Activated CD4-positive, alpha-beta T cell treated with anti-CD3 and anti-CD28 coated beads, Interleukin-2, amount 50 U/mL, for 4 hours (primary cell): Measurements from ENCODE around the gene KCNN2.

Source experiments
- DNase-seq, 2 experiments: peaks; one replicate each; pipeline ENCODE4 v3.0.0-alpha.2; 2020

The KCNN2 gene

DNA sequence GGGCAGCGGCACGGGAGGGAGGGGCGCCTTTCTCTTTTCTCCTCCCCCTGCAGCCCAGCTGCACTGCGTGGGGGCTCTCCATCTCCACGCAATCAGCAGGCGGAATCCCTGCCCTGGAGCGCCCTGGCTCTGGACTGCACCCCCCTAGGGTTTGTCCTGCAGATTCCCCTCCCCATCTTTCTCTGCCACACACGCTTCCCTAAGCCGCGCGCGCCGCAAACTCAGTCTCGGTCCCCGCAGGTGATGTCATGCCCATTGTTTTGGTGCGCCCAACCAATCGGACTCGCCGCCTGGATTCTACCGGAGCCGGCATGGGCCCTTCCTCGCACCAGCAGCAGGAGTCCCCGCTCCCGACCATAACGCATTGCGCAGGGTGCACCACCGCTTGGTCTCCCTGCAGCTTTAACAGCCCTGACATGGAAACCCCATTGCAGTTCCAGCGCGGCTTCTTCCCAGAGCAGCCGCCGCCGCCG lies at the start of gene KCNN2:
TSS of gene KCNN2 (plus strand) at position 347 of the 473 bp plus-strand sequence. CDS start at position 417, 70 bp downstream.
- DNase-seq = no peak

DNA sequence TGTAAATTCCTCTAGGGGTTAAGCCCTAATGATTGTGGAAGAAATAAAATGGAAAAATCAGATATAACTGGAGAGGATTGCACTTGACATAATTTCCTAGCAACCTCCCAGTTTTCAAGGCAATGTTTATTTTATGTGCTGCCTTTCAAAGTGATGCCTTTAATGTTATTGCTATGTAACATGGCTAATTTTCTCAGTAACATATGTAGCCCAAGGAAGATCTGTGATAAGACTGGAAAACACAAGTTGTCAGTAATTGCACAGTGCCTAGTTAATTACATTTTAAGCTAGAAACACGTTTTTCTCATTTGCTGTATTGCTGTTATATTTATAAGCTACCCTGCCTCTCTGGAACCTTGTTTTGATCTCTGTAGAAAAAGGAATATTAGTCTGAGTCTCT lies 49.2 kb upstream of the KCNN2 start:
- DNase-seq = no peak

GRCh38 chr5:114314061-114314460 lies 47.8 kb upstream of the KCNN2 start:
- DNase-seq = no peak

DNA sequence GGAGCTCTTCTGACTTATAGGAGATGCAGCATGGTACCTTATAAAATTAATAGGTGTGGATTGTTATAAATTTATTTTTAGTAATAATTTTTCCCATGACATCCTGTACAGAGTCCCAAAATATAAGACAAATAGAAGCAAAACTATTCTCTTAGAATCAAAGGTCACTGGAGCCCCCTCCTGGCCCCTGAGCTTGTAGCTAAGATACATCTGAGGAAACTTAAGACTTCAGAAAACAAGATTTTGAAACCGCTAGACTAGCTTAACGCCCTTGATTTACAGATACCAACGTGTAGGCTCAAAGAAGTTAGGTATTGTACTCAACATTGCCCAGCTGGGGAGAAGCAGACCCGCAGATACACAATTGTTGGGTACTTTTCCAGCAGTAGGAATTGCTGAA lies 45.7 kb upstream of the KCNN2 start:
- DNase-seq = no peak

GRCh38 chr5:114317751-114318150 lies 44.1 kb upstream of the KCNN2 start:
- DNase-seq = no peak

DNA sequence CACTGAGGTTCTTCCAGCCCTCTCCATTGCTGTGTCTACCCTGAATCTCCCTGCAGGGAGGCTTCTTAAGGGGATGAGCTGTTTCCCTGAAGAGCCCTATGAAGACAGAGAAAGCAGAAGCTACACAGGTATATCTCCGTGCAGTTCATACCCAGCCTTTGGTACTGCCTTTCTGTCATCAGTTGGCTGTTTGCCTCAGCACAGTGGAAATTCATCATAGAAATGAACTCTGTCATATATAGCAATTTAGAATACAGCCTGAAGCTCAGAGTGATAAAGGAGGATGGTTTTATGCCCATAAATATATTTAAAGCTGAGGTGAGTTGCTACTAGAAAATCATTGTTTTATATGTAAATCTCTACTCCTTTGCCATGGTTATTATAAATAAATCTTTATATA lies 42.6 kb upstream of the KCNN2 start:
- DNase-seq = no peak

DNA sequence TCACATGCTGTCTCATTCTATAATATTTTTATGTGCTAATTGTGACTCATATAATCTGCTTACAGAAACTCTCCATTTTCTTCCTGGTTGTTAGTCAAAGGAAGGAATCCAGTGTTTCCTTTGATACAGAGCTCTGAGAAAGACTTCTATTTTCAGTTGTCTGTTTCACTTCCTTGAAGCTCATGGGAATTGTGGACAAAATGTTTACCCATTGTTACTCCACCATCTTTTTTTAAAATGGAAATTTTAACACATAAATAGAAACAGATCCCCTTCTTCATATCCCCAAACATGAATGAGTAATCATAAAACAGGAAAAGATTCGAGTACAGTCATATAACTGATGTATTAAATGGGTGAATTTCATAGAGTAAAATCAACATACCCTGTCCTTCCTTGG lies 42.0 kb upstream of the KCNN2 start:
- no peak for DNase-seq

GRCh38 chr5:114324282-114324681 lies 37.6 kb upstream of the KCNN2 start:
- no peak for DNase-seq

DNA sequence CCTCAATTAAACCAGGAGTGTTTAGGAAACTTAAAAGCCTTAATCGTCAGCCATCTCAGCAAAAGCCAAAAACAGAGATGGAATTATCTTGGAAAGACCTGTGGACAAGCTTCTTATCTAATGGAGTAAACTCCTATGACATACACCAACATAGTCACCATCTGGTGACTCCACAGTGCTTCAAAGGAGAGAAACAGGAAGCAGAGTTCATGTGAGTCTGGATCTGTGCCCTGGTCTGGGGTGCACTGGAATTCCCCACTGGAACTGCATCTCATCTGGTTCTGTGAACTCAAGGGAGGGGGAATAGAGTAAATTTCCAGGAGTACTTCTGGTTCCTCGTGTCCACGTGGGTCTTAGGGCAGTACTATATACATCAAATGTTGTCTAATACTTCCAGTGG lies 36.3 kb upstream of the KCNN2 start:
- no peak for DNase-seq

- DNase-seq = no peak
These were observed 34.4 kb upstream of the KCNN2 start for GRCh38 chr5:114327474-114327873.

DNA sequence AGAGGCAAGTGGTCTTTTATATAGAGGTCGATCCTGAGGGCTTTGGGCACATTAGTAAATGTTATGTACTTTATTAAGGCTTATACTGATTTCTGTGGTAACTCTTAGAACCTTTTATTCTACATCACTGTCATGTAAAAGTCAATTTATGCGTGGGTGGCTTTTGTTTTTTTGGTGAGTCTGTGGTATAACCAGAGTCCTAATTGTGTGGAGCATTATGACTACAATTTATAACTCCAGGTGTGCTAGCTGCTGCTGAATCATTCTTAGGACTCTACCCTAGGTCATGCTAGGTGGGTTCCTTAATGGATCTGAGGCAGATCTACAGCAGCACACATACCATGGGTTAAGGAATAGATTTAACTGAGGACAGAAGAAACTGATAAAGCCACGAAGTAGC lies 33.9 kb upstream of the KCNN2 start:
- no peak for DNase-seq

- DNase-seq = no peak
These were observed 30.8 kb upstream of the KCNN2 start for GRCh38 chr5:114330916-114331531.

DNA sequence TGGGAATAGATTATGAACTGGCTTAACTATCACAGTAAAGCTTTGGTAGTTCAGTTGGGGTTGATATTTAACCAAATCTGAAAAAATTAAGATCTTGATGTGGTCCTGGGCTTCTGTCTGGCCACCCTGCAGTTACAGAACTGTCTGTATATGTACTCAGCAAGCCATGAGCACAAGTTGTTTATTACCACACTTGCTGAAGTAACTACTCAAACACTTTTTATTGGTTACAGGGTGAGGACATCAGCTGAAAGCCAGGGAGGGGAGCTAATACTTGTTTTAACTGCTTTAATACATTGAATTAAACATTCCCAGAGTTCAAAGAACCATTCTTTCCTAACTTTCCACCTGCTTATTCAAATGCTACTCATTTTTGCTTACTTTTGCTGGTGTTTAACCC lies 29.4 kb upstream of the KCNN2 start:
- no peak for DNase-seq

- DNase-seq = no peak
These were observed 28.9 kb upstream of the KCNN2 start for GRCh38 chr5:114332925-114333324.

DNA sequence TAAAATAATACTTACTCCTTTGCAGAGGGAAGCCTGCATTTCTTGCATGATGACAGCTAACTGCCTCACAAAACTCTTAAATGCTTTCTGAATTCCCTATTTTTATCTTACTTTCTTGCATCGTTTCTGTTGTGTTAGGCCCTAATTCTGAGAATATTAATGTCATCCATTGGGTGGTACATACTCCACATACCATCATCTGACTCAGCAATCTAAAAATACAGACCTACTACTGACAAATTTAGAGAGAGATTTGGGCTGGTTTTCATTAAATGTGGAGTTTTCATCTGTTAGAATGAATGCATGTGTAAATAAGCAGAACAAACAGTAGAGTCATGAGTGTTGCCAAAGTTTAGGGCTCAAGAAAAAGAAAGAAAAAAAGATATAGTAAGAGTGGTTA lies 26.5 kb upstream of the KCNN2 start:
- DNase-seq = no peak

DNA sequence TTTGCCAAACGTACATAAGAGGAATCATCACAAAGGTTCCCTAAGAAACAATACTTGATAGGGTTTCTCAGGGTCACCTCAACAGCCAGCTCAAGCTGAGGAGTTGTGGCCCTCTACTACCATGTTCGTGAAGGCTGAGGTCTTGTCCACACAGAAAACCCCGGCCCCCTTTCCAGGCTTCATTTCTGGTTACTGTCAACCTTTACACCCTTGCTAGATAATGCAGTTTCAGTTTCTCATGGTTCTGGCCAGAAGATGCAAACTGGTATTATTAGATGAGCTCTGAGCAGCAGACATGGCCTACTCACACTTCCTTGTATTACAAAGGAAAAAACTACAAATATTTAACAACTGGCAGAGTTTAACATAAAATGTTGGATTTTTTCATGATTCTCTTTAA lies 22.8 kb upstream of the KCNN2 start:
- DNase-seq = no peak

DNA sequence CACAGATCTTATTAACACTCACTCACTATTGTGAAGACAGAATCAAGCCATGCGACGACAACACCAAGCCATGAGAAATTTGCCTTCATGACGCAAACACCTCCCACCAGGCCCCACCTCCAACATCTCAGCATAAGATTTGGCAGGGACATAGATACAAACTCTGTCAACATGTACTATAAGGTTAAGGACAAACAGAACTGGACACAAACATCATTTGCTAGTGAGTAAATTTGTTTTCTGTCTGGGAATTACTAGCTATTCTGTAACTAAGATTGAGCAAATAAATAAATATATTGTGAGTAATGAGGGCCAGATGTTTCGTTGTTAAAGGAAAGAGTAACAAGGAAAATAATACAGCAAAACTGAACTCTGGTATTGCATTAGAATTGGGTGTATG lies 15.7 kb upstream of the KCNN2 start:
- DNase-seq = no peak

DNA sequence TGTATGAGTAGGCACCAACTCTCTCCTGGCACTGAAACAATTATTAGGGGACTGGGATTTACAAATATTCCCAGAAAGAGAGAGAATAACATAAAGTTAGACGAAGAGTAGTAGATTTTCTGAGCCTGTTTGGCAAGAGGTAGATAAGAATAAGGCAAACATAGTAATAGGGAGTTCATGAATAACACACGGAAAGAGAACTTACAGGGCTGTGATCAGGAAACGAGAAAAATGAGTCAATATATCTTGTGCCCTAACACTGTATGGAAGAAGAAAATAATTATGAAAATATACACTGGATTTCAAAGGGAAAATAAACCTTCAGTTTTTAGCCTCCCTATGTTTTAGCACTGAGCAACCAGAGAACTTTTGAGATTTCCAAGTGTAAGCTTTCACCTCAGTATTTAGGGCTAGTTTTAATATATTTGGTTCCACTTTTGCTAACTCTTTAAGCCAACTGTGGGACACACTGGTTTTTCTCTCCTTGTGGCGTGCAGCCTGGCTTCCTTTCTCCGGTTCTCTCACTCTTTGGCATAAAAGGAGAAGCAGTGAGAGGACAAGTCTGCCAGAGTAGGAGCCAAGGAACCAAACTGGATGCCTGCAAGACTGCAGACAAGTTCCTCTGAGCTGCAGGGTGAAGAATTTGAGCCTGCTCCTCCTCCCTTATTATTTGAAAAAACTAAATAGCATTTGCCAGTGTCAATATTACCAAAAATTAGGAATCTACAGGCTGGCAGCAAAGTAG lies 6.6 kb upstream of the KCNN2 start:
- no peak for DNase-seq

DNA sequence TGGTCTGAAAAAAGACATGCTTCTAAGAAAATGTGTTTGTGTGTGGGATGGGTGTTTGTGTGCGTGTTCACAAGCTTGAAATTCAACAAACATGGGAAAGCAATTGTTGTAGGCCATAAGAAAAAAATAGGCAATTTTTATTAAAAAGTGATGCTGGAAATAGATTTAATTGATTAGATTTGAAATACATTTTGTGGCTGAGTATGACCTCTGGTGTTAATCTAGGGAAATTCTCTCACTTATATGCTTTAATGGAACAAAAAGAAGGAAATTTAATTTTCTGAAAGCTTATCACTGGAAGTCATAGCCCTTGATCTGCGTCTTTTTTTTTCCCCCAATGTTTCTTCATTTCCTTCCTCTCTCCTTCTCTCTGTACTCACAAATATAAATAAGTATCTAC lies 3.5 kb upstream of the KCNN2 start:
- no peak for DNase-seq

GRCh38 chr5:114360357-114360756 lies 1.5 kb upstream of the KCNN2 start:
- no peak for DNase-seq

DNA sequence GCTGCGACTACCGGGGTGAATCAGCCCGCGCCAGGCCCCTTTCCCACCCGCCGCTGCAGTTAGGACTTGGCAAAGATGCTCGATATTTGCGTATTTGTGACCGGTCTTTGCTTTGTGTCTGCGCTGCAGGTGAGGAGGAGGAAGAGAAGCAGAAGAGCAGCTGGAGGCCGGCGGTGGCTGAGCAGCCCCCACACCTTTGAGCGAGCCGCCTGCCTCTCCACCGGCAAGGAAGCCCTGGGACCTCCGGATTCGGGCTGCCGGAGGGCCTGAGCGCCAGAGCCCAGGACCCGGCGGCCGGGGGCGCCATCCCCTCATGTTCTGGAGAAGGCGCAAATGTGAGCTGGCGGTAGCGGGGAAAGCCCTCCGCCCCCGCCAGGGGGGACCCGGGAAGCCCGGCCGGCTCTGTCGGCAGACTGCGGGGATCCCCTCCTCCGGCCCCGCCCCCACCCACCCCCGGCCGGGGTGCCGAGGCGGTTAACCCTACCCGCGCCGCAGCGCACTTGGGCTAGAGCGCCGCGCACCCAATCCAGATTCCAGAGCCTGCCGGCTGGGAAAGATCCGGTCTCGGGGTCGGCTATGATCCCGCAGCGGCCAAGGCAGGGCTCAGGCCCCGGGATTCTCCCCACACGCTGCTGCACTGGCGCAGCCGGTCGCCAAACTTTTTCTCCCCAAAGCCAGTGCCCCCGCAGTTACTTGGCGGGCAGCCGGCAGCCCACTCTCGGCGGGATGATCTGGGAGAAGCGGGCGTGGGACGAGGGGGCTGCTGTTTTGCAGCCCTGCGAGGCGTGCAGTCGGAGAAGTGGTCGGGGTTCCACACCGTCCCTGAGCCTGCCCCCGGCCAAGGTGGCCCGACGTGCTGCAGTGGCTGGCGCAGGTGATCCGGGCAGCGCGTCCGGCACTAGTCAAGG lies 800 bp upstream of the KCNN2 start:
- DNase-seq = no peak

DNA sequence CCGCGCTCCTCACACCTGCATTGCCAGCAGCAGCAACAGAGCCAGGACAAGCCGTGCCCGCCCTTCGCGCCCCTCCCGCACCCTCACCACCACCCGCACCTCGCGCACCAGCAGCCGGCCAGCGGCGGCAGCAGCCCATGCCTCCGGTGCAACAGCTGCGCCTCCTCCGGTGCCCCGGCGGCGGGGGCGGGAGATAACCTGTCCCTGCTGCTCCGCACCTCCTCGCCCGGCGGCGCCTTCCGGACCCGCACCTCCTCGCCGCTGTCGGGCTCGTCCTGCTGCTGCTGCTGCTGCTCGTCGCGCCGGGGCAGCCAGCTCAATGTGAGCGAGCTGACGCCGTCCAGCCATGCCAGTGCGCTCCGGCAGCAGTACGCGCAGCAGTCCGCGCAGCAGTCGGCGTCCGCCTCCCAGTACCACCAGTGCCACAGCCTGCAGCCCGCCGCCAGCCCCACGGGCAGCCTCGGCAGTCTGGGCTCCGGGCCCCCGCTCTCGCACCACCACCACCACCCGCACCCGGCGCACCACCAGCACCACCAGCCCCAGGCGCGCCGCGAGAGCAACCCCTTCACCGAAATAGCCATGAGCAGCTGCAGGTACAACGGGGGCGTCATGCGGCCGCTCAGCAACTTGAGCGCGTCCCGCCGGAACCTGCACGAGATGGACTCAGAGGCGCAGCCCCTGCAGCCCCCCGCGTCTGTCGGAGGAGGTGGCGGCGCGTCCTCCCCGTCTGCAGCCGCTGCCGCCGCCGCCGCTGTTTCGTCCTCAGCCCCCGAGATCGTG lies 517 bp downstream of the KCNN2 start:
- DNase-seq = no peak
